Sigmoid colon (tissue), 4 donors: Measurements from ENCODE around the gene RPUSD3.

Experiments
- CTCF ChIP-seq, 4 experiments: fragments of 450-650 bp in 3 of 4; fragments of 200-600 bp in 1 of 4; IDR thresholded peaks; one replicate each; pipeline ENCODE4 v1.5.1; 2016 to 2019; ENCODE audit warnings: antibody characterized with exemption in 4 of 4, mild to moderate bottlenecking in 3 of 4, moderate library complexity in 2 of 4
- EP300 ChIP-seq, 4 donors: sonication (generic); formaldehyde crosslinking; IDR thresholded peaks; one replicate each; pipeline ENCODE4 v1.6.1; 2017; ENCODE audit warnings: antibody characterized with exemption in 4 of 4

- no peak for TF ChIP-seq CTCF (IDR thresholded peaks at IDR 0.05)
- no peak for TF ChIP-seq EP300 (IDR thresholded peaks at IDR 0.05)
These were observed 2.4 kb upstream of the RPUSD3 start for GRCh38 chr3:9846231-9846630.
